Retina (tissue), 1 donor: ENCODE data around the gene DBH.

Experiments
- DNase-seq: peaks from one replicate; pipeline ENCODE4 v3.0.0-alpha.2; 2016

The DBH gene

DNA sequence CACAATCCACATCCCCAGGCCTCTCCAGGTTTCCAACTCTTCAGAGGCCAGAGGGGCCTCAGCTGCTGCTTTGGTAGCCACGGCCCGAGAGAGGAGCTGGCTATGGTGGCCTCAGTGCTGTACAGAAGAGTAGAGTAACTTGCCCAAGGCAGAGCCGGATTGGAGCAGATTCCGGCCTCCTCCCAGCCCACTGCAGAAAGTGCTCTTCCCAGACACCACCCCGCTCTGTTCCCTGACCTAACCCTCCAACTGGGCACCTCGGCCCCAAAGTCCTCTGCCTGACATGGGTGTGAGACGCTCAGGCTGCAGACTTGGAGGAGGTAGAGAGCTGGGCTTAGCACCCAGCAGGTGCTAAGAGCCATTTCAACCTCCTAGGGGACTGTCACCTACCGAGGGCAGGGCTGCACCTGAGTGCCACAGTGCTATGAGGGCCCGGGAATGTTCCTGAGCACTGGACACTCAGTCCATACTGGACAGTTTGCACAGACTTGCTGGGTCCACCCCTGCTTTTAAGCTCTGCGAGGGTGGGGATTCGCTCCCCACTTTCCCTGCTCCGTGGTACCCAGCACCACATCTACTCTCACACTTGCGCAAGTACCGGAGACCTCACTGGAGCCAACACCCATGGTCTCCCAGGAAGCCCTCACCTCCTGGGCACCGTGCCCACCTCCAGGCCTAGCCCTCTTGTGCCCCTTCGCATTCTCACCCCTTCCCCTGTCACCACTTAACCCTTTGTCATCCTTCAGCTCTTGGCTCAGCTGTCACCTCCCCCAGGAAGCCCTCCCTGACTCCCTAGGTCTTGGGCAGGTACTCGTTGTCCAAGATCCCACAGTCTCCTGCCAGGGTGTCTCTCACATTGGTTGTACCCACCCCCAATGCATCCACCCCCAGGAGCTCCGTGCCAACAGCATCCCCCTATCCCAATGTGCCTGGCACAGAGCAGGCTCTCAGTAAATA, 49.8 kb downstream of the DBH start:
- DNase-seq = no peak

DNA sequence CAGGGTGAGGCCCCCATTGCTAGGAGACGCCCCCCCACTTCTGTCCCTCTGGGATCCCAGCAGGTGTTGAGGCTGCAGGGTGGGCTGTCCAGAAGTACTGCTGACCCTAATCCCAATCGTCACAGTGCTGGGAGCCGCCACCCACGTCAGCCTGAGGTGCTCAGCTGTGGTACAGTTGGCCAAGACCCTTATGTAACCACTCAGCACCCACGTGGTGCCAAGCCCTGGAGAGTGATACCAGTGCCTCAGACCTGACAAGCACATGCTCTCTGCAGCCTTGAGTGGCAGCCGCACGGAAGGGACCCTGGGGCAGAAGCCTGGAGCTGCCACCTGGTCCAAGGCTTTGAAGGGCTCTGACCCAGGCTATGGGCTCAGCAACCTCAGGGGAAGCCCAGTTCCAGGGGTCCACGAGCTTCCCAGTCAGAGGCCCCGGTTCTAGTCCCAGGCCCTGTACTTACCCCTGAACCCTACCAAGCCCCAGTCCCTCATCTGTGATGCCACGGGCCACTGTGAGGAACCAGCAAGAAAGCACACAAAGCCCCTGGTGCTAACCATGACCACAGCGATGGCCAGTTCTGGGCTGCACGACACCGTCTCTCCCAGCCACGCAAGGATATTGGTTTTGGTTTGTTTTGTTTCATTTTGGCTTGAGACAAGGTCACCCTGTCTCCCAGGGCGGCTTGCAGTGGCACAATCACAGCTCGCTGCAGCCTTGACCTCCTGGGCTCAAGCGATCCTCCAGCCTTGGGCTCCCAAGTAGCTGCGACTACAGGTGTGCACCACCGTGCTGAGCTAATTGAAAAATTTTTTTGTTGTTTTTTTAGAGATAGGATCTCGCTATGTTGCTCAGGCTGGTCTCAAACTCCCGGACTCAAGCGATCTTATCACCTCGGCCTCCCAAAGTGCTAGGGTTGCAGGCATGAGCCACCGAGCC, 50.7 kb downstream of the DBH start:
- DNase-seq = no peak

DNA sequence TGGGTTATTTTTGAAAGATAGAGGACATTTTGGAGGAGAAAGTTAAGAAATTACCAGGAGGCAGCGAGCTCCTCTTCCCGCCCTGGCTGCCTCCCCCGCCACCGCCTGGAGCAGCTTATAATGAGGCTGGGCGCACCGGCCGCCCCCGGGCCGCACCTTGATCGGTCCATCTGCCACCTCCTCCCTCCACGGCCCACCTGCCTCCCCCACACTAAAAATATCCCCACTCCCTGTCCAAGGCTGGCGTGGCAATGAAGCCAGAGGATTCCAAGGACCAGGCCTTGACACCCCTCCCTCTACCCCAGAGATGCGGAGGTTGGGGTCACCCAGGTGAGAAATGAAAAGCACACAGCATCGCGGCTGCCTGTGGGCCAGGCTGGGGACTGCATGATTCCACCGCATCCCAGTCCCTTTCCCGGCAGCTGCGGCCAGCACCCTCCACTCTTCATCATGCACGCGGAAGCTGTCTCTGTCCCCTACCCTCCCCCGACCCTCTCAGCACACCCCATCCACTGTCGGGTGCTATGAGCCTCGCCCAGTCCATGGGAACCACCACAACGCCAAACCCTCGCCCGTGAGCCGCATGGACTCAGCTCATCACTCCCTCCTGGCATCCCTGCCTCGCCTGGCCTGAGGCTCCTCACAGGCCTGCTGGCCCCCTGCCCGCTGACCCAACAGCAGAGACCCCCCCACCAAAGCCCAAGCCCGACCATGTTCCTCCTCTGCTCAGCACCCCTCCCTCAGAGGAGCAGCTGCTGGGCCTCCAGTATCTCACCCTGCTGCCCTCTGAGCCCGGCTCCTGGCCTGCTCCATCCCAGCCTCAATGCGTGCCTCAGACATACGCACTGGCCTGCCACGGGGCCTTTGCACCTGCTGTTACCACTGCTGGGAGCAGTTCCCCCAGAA, 51.9 kb downstream of the DBH start:
- DNase-seq = no peak

DNA sequence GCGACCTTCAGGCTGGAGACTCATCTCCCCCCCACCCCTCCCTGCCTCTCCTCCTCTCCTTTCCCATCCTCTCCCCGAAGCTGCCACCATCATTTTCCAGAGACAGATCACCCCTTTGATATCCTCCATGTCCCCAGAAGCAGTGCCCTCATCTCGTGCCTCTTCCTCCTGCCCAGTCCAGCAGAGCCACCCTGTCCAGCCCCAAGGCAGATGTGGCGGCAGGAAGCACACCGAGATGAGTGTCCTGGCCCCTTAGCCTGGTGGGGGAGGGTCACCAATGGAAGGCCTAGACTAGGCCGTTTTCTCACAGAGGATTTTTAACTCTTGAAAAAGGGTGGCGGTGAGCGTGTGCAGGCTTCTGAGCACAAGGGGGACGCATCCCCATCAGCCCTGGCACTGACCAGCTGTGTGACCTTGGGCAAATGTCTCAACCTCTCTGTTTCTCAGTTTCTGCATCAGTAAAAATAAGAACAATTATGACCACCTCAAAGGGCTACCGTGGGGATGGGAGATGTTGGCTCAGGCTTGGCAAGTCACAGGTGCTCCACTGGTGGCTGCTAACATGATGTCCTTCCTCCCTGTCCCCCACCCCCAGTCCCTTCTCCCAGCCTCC, 53.1 kb downstream of the DBH start:
- no peak for DNase-seq

DNA sequence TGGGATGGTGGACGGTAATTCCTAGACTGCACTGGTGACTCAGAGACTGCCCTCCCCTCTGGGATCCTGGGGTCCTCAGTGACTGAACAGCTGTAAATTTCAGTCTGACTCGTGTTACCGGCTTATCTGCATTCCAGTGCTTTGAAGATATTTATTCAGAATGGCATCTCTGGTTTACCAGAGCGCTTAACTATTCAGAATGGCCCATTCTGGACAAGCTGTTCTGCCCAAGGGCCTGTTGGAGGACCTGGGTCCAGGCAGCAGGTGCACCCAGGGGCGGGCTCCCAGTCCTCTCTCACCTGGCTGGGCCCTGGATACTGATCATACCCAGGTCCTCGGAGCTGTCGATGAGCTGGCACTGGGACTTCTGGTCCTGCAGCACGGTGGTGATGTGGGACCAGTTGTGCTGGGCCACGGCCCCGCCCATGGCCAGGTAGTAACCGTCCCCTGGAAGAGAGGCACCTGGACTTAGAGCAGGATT, 54.0 kb downstream of the DBH start:
- no peak for DNase-seq

DNA sequence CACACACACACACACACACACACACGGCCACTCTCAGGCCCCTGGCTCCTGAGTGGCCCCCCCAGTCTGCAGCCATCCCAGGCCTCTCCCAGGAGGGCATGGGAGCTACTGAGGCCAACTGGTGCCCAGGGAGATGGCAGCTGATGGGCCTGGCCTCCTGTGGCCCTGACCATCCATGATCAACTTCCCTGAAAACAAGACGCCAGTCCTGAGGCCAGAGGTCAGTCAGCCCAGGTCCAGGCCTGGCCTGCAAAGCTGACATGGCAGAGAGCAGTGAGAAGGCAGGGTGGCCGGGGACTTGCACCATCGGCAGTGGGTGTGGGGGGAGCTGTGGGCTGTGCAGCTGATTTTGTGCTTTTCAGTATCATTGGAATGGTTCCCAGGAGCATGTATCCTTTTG, 55.0 kb downstream of the DBH start:
- no peak for DNase-seq

DNA sequence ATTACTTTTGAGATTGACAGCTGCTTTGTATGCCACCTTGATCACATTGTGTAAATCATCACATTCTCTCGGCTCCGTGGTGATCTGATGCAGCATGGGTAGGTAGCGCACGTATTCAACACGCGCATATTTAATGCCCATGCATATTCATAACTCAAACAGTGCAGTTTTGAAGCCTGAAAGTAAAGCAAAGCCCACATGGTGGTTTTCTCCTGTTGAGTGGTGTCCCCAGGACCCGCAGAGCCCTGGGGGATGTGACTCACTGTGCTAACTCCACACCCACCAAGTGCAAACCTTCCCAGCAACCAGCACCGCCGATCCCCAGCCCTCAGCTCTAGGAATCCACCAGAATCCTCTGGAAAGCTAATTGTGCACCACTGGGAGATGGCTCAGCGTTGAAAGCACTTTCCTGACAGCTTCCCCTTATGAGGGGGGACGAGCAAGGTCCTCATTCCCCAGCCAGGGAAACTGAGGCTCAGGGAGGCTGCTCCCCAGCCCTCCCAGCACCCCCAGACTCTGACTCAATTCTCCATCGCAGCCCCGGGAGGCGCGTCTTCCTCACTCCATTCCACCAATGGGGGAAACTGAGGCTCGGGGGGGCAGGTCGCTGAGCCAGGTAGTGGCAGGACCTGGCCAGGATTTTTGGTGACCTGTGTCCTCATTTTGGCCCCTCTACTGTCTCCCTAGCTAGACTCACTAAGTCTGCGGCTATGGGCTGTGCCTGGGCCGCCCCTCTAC, 55.6 kb downstream of the DBH start:
- DNase-seq = no peak

DNA sequence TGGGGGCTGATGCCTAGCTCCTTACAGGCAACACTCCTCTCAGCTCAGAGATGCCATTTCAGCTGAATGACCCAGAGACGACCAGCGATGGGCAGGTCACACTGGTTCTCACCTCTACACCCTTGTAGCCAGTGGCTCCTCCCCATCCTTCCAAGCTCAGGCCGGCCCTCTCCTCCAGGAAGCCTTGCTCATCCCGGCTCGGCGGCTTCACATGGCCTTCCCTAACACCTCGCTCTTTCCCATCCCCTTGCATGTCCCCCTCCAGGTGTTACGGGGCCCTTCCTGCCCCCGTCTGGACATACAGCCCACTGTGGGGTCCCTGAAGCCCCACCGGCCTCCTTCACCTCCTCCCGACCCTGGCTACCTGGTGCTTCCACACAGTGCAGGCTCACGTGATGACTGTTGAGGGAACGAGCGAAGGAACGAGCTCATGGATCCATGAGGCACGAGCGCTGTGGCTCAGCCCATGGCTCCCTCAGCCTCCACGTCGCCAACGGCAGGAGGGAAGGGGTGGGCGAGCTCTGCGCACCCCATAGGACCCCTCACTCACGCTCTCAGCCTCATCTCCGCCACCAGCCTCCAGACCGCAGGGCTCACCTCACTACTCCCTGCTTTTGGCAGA, 56.3 kb downstream of the DBH start:
- DNase-seq = no peak

DNA sequence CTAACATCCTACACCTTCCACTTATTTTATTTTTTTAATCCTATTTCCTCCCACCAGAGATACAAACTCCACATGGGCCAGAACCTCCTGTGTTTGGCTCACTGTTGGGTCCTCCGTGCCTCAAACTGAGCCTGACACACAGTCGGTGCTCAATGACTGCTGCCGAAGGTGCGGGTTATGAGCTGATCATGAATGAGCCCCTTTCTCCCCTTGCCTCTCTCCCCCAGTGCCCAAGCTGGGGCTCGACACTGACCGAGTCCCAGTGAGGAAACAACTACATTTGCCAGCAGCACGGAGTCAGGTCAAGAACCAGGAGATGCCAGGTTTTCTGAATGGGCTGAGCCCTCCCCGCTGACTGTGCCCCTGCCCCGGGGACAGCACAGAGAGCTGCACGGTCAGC, 57.0 kb downstream of the DBH start:
- DNase-seq = no peak

DNA sequence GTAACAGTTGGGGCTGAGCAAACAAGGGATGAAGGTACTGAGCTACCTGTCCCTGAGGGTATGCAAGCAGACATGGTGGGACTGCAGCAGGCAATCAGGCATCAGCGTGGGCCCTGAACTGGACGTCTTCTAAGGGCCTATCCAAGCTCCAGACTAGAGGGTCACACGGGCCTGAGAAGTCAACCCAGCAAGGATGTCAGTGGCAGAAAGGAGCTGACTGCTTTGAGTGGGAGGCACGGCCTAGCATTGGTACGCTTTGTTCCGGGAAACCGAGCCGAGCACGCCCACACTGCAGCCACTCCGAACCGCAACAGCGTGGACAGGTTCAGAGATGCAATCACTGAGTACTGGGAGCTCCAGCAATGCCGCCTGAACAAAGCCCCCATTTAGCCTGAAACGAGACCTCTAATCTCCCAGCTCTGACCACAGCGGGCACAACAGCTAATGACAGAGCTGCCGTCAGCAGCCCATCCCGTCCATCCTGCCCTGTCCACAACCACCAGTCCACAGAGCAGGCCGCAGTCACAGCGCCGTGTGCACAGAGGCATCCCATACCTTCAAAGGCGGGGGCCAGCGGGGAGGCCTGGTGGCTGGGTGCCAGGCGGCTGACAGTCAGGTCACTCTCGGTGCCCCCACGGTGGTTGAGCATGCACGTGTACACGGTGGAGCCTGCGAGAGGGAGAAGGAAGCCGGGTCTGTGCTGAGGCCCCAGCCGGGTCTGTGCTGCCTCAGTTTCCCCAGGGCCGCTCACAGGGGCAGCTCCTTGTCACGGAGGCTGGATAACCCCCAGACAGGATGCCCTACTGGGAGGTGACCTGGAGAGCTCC, 57.8 kb downstream of the DBH start:
- no peak for DNase-seq

DNA sequence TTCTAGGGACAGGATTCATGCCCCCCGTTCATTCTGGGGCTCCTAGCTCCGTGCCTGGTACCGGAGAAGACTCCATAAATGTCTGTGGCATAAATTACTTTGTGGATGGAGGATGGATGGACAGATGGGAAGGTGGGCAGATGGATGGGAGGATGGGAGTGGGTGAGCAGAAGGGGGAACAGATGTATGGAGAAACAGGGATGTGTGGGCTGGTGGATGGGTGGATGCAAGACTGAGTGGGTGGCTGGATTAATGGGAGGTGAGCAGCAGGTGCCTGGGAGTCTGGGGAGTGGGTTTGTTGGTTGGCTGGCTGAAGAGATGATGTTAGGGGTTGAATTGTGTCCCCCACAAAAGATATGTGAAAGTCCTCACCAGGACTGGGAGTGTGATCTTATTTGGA, 58.5 kb downstream of the DBH start:
- DNase-seq = no peak

DNA sequence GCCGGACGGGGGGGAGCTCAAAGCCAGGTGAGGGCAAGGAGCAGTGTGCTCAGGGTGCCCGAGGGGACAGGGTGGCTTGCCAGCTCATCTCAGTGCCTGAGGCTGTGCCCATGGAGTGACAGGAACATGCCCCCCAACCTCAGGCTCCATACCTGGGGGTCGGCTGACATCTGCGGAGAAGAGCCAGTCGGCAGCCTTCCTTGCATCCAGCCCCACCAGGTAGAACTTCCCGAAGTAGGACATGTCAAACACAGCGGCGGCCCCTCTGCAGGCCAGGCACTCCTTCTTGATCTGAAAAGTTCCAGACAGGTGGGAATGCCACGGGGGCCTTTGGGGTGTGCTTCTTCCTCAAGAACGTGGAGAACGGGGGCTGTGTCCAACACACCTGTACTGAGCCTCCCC, 59.9 kb downstream of the DBH start:
- no peak for DNase-seq

DNA sequence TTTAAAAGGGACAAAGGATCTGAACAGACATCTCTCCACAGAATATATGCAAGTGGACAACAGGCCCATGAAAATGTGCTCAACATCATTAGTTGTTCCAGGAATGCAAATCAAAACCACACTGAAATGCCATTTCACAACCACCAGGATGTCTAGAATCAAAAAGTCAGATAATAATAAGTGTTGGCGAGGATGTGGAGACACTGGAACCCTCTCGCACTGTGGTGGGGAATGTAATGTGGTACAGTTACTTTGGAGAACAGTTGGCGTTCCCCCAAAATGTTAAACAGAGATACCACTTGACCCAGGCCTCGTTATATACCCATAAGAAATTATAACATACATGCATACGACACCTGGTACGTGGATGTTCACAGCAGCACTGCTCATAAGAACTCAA, 63.4 kb downstream of the DBH start:
- no peak for DNase-seq

DNA sequence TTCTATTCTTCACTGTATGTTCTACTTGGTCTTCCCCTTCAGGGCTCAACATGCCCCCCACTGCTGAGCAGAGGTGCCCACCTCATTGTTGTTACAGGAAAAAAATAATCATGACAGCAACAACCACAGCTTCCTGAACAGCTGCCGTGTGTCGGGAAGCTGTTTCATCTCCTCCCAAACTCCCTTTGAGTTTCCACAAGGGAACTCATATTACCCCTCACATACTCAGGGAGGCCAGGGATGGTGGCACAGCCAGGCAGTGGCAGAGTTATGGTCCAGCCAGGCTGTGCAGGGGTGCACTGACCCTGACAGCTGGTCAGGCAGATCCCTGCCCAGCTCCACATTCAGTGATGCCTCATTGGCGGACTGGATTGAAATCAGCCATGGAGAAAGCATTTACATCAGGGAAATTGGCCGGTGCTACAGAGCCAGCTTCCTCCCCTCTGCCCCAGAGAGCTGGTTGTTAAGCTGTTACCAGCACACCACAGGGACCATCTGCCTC, 64.7 kb downstream of the DBH start:
- no peak for DNase-seq

DNA sequence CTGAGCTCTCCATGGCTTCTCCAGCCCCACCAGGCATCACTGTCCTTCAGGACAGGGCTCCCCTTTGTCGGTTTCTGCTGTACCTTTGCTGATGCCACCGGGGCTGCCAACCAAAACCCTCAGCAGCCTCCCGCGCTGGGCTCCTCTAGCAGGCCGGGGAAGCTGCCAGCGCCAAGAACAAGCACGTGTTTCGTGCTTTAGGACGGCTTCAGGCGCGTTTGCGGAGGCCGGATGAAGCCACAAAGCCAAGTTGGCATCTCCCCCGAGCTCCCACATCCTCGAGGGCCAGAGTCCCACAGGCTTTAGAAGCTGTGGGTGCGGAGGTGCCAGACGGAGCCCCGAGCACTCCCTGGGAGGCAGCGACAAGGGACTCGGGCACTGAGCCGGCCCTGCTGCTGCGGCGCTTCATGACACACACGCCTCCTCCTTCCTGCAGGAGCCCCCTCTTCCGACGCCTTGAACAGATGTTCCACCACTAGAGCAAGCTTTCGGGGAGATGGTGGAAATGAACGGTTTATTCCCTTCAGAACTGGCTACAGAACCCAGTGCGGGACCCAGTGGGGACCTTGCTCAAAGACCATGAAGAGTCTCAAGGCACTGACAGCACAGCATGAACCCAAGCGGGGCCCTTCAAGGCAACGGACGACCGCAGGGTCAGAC, 65.3 kb downstream of the DBH start:
- DNase-seq = no peak

DNA sequence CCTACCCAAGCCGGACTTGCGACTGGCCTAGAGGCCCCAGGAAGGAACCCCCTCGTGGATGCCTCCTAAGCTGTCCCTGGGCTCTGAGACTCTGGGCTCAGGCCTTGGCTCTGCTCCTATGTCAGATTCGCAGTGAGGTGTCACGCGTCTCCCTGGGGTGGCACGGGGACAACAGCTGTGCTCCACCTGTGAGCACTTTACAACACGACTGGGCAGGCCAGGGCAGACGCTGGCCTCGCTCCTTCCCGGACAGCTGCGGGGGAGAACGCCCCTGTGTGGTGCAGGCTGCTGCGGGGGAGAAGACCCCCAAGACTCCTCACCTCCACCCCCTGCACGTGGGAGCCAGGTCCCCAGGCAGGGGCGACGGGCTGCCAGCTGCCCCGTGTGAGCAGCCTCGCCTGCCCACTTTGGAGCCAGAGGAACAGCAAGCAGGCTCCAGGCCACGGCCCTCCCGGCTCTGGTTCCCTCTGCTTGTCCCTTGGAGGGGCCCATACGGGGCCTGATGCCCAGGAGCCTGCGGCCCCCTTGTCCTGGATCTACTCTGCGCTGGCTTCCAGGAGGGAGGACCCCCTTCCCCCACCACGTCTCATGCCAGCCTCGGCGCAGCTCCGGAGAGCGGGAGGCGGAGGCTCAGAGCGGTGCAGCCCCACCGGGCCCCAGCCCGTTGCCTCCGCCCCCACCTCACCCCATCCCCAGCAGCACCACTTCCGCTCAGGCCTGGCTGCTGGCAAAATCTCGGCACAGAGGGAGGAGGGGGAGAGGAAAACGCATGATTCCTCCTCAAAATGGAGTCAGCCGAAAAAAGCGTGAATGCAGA, 66.0 kb downstream of the DBH start:
- peak; percentile 73 for DNase-seq

DNA sequence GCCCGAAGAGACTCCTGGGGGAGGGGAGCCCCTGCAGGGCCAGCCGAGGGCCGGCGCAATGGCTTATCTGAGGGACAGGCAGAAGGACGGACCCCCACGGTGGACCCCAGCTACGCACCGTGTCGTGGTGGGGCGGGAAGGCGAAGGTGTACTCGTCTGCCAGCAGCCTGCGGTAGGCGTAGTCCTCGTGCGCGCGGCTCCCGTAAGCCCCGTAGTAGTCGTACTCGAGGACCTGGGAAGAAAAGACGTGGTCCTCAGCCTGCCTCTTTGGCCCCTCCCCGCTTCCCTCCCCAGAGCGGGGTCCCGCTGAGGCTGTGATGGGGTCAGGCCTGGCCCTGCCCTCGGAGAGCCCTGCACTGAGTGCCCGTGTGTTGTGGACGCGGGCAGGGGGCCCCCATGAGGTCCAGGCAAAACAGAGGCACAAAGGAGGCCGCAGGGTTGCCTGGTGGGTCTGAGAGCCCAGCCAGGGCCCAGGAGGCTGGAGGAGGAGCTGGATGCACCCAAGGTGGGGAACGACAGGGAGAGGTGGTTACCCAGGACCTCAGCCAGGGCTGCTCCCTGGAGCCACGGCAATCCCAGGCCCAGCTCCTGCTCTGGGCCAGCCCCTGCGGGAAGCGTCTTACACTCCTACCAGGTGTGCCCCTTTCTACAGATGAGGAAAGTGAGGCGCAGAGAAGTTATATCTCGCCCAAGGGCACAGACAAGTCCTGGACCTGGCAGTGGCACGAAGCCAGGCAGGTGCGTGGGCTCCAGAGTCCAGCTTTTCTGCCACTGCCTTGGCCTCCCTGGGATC, 66.8 kb downstream of the DBH start:
- peak; percentile 76 for DNase-seq
